Lung (tissue), 12 donors: ENCODE results near the gene INMT. TPM values are rescaled to one million over a fixed set of nuclear protein-coding genes. Genes with fewer than 3 reads are reported as not detected.

Experiments
- ATAC-seq: fragments of 200-7000 bp; cut with Tn5 transposase; one replicate; pipeline ENCODE4 v1.9.1; 2020; ENCODE audit warnings: moderate number of reproducible peaks; ENCODE audit not compliant: insufficient read depth, low FRiP score
- DNase-seq, 3 donors: peaks; one replicate each; pipeline ENCODE4 v3.0.0-alpha.2; 2013 to 2017
- H3K27ac ChIP-seq, 2 donors: one replicate each; pipeline ENCODE4 v1.5.1; 2013; ENCODE audit warnings: mild to moderate bottlenecking in 2 of 2, moderate library complexity in 2 of 2, control low read depth in 1 of 2, inconsistent platforms in 1 of 2, low read depth in 1 of 2, low read length in 1 of 2
- H3K27me3 ChIP-seq, 3 donors: one replicate each; pipeline ENCODE4 v1.5.1; 2013; ENCODE audit warnings: low read length in 2 of 3; ENCODE audit not compliant: control insufficient read depth in 3 of 3, insufficient read depth in 3 of 3
- H3K36me3 ChIP-seq, 4 donors: one replicate each; pipeline ENCODE4 v1.5.1; 2013; ENCODE audit warnings: low read length in 4 of 4, mild to moderate bottlenecking in 1 of 4, moderate library complexity in 1 of 4; ENCODE audit not compliant: control insufficient read depth in 4 of 4, insufficient read depth in 4 of 4
- H3K4me1 ChIP-seq, 5 donors: one replicate each; pipeline ENCODE4 v1.5.1; 2013; ENCODE audit warnings: low read length in 5 of 5, mild to moderate bottlenecking in 2 of 5, moderate library complexity in 1 of 5; ENCODE audit not compliant: control insufficient read depth in 5 of 5, insufficient read depth in 5 of 5
- H3K4me3 ChIP-seq: one replicate; pipeline ENCODE4 v1.5.1; 2013; ENCODE audit warnings: mild to moderate bottlenecking, control low read depth, moderate library complexity
- H3K9ac ChIP-seq, 2 donors: one replicate each; pipeline ENCODE4 v1.5.1; 2013; ENCODE audit warnings: low read length in 2 of 2, control low read depth in 1 of 2; ENCODE audit not compliant: insufficient read depth in 1 of 2
- H3K9me3 ChIP-seq, 4 donors: one replicate each; pipeline ENCODE4 v1.5.1; 2013; ENCODE audit warnings: low read length in 3 of 4, mild to moderate bottlenecking in 1 of 4, moderate library complexity in 1 of 4; ENCODE audit not compliant: control insufficient read depth in 4 of 4, insufficient read depth in 3 of 4
- CTCF ChIP-seq: IDR thresholded peaks from 2 replicates; pipeline ENCODE4 v1.5.1; 2012; ENCODE audit warnings: mild to moderate bottlenecking; ENCODE audit errors: control extremely low read depth, extremely low read depth
- WGBS, 2 donors: extraction: QIAGEN DNeasy Blood & Tissue Kit; methylation state at CpG; one replicate each; pipeline ENCODE4 v1.1.7; 2013; 5-methylcytosine and 5-hydroxymethylcytosine counted together
- polyA plus RNA-seq, 2 donors: library from polyadenylated mRNA; stranded (reverse); fragments of 200-250 nt; gene quantifications; one replicate each; pipeline ENCODE4 v1.2.1, GENCODE V29; 2013
- total RNA-seq, 2 donors: library from RNA; depleted of rRNA in 1 of 2; stranded (reverse); fragments of >200 nt in 1 of 2; gene quantifications; one replicate each; pipeline ENCODE4 v1.2.1, GENCODE V29; 2014 to 2021
- donor health status: control.
- donor health status: control.
- donor health status: Bipolar disorder and iron deficiency.
- donor health status: healthy.
- donor health status: DM: yes; HTN: yes; CAD: no.

Gene INMT
- total and polyA plus RNA-seq, 4 donors: 88.7 to 200 (median 127) TPM

GRCh38 chr7:30736291-30736690 lies 15.6 kb upstream of the INMT start:
- Histone ChIP-seq H3K9ac (no peak overlapping the region), H3K4me1 (no peaks in the 10 kb centered on the region), H3K4me3 (no peak overlapping the region), H3K27ac (no peak overlapping the region), H3K27me3 (no peaks in the 10 kb centered on the region), H3K9me3 (no peaks in the 10 kb centered on the region), H3K36me3 (no peaks in the 10 kb centered on the region)
- no peak for DNase-seq
- no peak for ATAC-seq
- WGBS, 2 donors: 93 to 96% methylated on average over 4 of the region's 4 CpGs
- no peak for TF ChIP-seq CTCF

GRCh38 chr7:30738026-30738915 lies 13.7 kb upstream of the INMT start:
- TF ChIP-seq CTCF: no peak
- Histone ChIP-seq H3K36me3 (no peaks in the 10 kb centered on the region), H3K9ac (no peak overlapping the region), H3K4me1 (no peaks in the 10 kb centered on the region), H3K27me3 (no peaks in the 10 kb centered on the region), H3K4me3 (no peak overlapping the region), H3K9me3 (no peaks in the 10 kb centered on the region), H3K27ac (no peak overlapping the region)
- ATAC-seq (no peak), DNase-seq (no peak)
- WGBS, 2 donors: 85 to 87% methylated on average over 6 of the region's 6 CpGs

- Histone ChIP-seq H3K36me3 (no peaks in the 10 kb centered on the region), H3K4me1 (no peaks in the 10 kb centered on the region), H3K27me3 (no peaks in the 10 kb centered on the region), H3K9me3 (no peaks in the 10 kb centered on the region), H3K9ac (no peak overlapping the region), H3K27ac (no peak overlapping the region), H3K4me3 (no peak overlapping the region)
- no peak for TF ChIP-seq CTCF
- ATAC-seq (no peak), DNase-seq (no peak)
- 93 to 95% methylated on average over 2 of the region's 2 CpGs for WGBS, 2 donors
Observed at GRCh38 chr7:30739691-30740090, 12.2 kb upstream of the INMT start.
